GM12864 (cell line): ENCODE data around the gene PLGRKT.
A peak's percentile ranks its signal among the peaks of the same experiment; 100 is the strongest.

Source experiments
- DNase-seq: peaks from one replicate; pipeline ENCODE4 v3.0.0-alpha.2; 2011; ENCODE audit warnings: low read depth
- H3K4me3 ChIP-seq: 2 replicates; pipeline ENCODE4 v1.5.1; 2011; ENCODE audit warnings: mild to moderate bottlenecking, low read depth, low read length, control low read depth
- TF ChIP-seq, protein P1 (sequence below): IDR thresholded peaks from 2 replicates; pipeline ENCODE4 v1.5.1; 2011; ENCODE audit warnings: low read depth, mild to moderate bottlenecking, moderate library complexity, low read length, control low read depth, inconsistent platforms; ENCODE audit errors: missing control alignments

The PLGRKT gene

DNA sequence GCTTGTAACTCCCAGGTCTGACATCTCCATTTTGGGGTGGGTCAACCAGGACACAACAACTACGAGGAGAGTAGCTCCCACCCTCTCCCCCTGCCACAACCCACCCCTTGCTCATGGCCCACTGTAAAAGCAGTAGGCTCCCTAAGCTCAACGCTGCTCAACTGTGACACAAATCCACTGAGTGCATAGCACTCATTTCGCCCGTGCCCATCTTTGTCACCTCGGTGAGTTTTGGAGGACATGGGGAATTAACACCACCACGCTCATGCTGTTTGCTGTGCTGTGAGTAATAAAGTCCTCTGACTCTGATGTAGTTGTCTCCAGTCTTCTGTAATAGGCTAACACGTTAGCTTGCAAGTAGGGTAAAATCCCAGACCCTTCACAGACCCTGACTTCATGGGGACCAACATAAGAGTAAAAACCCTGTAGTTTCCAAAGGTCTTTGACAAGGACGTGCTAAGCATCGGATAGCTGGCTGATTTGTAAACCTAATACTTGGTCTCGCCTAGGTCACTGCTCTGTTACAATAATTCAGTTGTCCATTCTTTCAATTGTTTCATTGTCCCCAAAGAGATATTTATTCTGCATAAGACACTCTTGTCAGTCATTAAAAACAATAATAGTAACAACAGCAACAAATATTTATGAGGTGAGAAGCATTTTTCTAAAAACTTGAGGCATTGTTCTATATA lies 7.7 kb downstream of the PLGRKT start:
- H3K4me3 ChIP-seq = no peak overlapping the region
- DNase-seq = no peak
- TF ChIP-seq, protein P1, sequence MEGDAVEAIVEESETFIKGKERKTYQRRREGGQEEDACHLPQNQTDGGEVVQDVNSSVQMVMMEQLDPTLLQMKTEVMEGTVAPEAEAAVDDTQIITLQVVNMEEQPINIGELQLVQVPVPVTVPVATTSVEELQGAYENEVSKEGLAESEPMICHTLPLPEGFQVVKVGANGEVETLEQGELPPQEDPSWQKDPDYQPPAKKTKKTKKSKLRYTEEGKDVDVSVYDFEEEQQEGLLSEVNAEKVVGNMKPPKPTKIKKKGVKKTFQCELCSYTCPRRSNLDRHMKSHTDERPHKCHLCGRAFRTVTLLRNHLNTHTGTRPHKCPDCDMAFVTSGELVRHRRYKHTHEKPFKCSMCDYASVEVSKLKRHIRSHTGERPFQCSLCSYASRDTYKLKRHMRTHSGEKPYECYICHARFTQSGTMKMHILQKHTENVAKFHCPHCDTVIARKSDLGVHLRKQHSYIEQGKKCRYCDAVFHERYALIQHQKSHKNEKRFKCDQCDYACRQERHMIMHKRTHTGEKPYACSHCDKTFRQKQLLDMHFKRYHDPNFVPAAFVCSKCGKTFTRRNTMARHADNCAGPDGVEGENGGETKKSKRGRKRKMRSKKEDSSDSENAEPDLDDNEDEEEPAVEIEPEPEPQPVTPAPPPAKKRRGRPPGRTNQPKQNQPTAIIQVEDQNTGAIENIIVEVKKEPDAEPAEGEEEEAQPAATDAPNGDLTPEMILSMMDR = no peak

DNA sequence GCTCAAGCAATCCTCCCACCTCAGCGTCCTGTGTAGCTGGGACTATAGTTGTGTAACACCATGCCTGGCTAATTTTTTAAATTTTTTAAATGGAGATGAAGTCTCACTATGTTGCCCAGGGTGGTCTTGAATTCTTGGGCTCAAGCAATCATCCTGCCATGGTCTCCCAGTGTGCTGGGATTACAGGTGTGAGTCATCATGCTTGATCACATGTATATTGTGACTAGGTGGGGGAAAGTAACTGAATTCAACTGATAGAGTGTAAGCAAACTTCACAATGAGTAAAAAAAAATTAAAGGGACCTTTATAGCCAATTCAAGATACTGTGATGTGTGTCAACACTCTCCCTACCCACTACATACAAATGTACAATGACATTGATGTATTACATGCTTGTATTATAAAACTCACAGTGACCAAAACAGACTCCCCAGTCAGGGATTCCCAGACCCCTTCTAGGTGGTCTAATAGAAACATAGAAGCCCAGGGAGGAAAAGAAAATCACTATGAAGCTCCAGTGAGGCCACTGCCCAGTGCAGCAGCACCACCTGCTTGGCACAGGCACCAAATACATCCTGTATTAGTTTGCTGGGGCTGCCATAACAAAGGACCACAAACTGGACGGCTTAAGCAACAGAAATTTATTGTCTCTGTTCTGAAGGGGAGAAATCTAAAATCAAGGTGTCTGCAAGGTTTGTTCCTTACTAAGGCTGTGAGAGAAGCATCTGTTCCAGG lies 8.8 kb downstream of the PLGRKT start:
- DNase-seq = no peak
- H3K4me3 ChIP-seq = no peak overlapping the region
- TF ChIP-seq, protein P1 = no peak

DNA sequence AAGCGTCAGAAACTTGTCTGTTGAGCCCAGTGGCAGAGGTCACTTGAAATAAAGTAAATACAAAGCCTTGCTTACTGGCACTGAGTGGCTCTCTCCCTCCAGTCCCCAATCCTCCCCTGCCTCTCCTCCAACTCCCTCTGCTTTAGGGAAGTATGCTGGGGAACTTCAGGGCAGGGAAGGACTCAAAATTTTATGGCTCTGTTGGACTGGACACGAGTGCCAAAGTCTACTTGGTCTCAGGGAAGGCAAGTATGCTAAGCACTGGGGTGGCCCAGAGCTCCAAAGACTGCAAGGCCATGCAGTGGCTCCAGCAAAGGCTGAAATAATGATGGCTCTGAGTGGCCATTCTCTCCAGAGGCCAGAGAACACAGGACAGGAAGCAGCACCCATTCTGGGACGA lies 9.6 kb downstream of the PLGRKT start:
- DNase-seq = no peak
- H3K4me3 ChIP-seq = no peak overlapping the region
- TF ChIP-seq, protein P1 = no peak

DNA sequence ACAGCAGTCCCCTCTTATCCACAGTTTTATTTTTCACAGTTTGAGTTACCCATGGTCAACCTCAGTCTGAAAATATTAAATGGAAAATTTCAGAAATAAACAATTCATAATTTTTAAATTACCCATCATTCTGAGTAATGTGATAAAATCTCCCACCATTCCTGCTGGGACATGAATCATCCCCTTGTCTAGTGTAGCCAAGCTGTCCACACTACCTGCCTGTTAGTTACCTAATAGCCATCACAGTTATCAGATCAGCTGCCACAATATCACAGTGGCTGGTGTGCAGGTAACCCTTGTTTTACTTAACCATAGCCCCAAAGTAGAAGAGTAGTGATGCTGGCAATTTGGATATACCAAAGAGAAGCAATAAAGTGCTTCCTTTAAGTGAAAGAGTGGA lies 10.7 kb downstream of the PLGRKT start:
- TF ChIP-seq, protein P1 = no peak
- no peak overlapping the region for H3K4me3 ChIP-seq
- no peak for DNase-seq

DNA sequence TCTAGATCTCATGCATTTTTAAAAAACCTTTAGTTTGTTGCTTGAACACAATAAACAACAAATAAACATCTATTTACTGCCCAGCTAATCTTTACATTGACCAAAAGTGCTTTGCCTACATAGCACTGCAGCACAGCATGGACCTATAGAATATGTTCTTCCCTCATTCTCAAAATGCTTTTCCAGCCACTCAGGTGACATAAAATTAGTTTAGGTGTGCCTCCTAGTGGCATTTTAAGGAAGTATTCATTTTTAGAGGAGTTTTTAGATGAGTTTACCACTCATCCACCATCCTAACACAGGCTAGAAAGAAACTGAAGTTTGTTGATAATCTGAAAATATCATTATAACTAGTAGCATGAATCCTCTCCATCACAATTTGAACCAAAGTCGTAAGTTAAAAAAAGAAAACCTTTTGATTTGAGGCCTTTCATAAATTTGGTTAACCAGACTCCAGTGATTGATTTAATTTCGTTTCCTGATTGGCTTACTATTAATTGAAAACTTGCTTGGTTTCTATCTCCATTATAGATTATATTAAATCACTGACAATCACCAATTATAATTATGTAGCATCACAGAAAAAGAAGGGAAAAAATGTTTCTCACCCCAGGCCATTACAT lies 12.6 kb downstream of the PLGRKT start:
- DNase-seq = peak; percentile 22
- TF ChIP-seq, protein P1 = peak; percentile 45
- no peak overlapping the region for H3K4me3 ChIP-seq

DNA sequence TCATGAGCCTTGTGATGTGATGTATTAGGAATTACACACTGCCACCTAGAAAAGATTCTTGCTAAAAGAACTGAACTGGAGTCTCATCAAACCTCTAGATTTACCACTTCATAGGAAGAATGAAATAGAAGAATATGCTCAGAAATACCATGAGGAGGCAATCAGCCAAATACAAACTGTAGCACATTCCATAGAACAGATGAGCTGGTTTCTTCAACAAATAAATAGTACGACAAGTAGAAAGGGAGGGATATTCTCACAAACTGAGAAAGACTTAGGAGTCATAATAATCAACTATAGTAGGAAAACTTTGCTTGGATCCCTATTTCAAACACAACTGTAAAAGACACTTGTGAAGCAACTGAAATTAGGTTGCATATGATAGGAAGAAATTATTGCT lies 15.4 kb downstream of the PLGRKT start:
- no peak overlapping the region for H3K4me3 ChIP-seq
- DNase-seq = no peak
- TF ChIP-seq, protein P1 = no peak
